Measurements from ENCODE around the gene C6orf132.
"Not testable (repeated sequence)": the region's sequence is repeated elsewhere in the genome, so short reads cannot be mapped to it uniquely, and the experiment has no call there.

Gene C6orf132

DNA sequence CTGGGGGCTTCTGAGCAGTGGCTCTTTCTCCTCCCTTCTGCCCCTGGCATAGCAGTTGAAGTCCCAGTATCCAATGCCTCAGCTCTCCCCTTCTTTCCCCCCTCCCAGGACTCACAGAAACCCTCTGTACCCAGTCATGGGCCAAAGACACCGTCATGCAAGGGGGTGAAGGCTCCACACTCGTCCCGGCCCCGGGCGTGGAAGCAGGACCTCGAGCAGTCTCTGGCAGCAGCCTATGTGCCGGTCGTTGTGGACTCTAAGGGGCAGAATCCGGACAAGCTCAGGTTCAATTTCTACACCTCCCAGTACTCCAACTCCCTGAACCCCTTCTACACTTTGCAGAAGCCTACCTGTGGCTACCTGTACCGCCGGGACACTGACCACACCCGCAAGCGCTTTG is 20.4 kb upstream of the C6orf132 start:
- no peak for DNase-seq (ENCODE audit: low read depth in 1 of 2, low spot score in 1 of 2)

DNA sequence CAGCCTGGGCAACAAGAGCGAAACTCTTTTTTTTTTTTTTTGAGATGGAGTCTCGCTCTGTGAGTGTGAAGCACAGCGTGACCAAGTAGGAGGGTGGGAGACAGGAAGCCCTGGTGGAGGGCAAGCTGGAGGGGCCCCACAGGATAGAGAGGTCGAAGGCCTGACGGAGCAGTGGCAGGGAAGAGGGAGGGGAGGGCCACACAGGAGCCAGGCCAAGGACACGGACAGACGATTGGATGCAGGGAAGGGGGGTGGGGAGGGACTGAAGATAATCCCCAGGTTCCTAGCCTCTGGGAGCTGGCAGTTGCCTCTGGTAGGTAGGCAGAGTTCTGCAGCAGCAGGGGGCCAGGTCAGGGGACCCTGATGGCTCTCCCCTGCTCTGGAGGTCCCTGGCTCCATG is 20.0 kb upstream of the C6orf132 start:
- DNase-seq (ENCODE audit: low read depth in 1 of 2, low spot score in 1 of 2), result no peak

DNA sequence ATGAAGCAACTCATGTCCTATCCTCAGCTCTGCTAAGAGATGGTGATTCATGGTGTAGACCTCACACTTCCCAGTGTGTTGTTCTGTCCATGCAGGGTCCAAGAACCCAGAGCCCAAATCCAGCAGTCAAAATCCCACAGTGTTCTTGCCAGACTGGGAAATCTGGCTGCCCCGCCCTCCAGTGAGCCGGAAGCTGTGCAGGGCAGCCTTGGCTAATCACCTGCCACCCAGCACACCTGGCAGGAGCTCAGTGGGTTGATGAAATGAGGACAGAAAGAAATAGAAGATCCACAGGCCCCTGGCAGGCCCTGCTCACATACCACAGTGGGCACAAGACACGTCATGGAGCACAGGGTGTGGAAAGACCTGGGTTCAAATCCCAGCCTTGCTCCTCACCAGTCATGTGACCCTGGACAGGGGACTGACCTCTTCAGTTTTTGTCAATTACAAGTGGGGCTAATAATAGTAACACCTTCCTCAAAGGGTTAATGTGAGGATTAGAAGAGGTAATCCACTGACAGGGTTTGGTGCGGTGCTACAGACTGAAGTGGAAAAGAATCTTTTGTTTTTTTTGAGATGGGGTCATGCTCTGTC is 17.1 kb upstream of the C6orf132 start:
- DNase-seq (ENCODE audit: low read depth in 1 of 2, low spot score in 1 of 2), result no peak

DNA sequence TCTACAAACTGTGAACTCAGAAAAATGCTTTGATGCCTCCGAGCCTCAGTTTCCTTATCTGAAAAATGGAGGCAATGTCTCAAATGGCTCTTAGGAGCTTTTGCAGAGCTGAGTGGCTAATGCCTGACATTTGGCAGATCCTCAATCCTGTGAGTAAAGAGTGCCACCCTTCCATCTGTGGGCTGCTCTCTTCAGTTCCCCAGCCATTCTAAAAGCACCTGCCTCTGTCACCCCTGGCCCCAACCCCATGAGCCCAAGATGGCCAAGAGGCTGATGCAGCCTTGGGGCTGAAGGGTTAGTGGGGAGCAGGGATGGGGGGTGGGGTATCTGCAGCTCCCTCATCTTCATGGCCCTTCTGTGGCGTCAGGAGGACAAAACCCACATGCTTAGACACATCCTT is 16.2 kb upstream of the C6orf132 start:
- DNase-seq (ENCODE audit: low read depth in 1 of 2, low spot score in 1 of 2), result no peak

DNA sequence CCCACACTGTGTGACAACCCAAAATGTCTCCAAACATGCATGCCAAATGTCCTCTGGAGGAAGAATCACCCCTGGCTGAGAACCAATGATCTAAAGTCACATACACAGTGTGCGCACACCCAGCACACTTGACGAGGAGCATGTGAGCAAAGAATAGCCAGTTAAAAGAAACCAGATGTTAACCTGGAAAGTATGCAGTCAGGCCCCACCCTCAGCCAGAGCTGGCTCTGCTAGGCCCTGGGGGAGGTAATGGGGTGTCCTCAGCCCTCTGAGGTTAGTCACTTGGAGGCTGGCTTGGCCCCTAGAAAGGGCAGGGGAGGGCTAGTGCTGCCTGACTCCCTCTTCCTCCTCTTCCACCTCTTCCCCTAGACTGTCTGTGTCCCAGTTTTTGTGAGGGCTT is 15.6 kb upstream of the C6orf132 start:
- no peak for DNase-seq (ENCODE audit: low read depth in 1 of 2, low spot score in 1 of 2)

DNA sequence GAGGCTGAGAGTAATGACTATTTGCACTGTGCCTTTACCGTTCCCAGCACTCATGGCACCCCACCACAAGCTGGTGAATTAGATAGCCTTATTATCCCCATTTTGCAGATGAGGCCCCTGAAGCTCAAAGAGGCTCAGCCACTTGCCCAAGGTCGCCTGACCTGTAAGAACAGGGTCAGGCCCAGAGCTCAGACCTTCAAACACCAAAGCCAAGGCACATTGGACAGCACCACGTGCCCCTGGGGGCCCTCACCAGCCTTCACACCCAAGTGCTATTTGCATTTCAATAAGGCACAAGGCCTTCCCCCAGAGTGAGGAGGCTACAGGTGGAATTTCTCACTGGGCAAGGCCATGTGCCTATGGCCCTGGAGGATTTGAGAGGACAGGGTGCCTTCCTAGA is 14.2 kb upstream of the C6orf132 start:
- no peak for DNase-seq (ENCODE audit: low read depth in 1 of 2, low spot score in 1 of 2)

DNA sequence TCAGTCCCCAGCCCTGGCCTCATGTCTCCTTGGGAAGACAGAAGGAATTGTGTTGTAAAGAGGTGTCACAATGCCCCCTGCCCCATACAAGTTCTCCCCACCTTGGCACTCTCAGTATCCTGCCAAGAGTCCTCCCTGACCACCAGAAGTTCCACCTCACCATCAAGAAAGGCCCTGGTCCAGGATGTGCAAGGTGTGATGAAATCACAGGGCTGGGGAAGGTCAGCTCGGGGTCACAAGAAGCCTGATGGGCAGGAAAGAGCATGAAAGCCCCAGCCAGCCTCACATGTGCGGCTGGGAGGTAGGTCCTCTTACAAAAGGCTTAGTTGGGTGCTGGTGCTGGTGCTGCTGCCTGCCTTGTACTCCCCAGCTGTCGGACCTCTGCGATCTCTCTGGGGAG is 12.9 kb upstream of the C6orf132 start:
- DNase-seq (ENCODE audit: low read depth in 1 of 2, low spot score in 1 of 2), result no peak

DNA sequence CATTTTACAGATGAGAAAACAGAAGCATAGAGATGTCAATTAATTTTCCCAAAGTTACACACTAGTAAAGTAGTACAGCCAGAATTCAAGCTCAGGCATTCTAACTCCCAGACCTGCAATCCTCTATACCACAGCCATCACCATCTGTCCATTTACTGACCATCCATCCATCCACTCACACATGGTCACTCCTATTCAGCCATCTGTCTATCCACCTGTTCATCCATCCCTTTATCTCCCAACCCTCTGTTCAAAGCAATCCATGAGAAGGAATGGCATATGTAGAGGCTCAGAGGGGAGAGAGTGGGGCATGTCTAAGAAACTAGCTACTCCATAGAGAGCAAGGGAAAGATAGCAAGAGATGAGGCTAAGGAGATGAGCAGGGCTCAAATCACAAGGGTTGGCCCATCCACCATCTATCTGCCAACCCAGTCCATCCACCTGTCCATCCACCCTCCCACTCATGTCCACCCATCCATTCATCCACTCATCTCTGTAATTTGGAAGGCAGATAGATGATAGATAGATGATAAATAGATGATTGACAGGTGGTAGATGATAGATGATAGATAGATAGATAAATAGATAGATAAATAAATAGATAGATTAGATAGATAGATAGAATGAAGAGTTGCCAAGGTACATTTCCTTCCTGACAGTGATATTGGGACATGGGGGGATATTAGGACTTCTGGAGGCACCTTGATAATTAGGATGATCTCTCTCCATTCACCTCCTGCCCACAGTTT is 12.2 kb upstream of the C6orf132 start:
- DNase-seq (ENCODE audit: low read depth in 1 of 2, low spot score in 1 of 2), result no peak

DNA sequence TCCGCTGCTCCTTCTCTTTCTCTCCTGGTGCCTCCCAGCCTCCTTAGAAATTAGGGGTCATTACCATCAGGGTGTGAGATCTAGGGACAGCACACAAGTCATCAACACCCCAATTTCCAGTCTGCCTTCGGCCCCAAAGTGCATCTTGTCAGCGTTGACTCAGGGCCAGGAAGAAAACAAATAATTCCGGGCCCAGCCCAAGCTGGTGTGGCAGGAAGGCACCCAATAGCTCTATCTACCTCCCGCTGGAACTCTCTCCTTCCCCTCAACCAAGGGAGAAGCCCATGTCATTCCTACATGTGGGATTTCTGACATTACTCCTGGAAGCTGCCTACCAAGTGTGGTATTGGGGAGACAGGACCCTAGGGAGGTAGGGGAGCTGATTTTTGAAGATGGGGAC is 11.5 kb upstream of the C6orf132 start:
- no peak for DNase-seq (ENCODE audit: low read depth in 1 of 2, low spot score in 1 of 2)

DNA sequence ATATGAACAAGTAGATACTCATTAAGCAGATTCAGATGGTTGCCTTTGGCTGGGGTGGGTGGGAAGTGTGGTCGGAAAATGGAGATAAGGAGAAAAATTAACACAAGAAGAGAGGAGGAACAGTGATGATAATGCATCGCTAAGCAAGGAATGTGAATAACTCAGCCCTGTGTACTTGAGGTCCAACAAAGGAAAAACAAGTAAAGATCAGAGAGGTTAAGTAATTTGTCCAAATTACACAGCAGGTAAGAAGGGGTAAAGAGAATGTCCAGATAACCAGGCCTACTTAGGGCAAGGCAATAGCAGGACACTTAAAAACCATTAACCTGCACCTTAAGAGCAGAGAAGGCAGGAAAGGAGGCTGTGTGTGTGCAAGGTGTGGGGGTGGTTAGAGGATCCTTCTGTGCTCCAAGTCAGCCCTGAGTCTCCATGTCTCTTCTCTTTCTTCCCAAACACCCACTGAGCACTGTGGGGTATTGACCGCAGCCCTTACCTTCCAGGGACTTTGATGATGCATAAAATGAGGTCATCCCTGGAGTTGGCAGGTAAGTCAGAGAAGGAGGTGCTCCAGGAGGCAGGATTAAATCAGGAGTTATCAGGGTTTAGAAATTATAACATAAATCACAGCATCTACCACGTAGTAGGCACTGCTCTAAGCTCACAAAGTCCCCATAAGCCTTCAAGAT is 10.3 kb upstream of the C6orf132 start:
- not testable (repeated sequence) for DNase-seq (ENCODE audit: low read depth in 1 of 2, low spot score in 1 of 2)

DNA sequence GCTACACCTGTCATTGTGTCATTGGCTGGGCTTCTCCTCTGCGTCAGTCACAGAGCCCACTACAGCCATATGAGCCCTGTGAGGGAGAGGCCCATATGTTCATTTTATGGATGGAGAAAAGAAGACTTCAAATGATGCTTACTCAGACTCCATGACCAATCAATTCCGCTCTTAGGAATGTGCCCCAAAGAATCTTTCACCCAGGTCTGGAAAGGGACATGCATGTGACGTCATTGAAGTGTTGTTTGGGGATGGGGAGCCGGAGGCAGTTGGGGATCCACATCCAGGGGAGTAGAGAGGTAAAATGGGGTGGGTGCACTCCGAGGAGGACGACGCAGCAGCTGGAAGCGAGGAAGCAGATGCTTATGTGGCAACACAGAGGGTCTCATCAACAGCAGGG is 9.6 kb upstream of the C6orf132 start:
- DNase-seq (ENCODE audit: low read depth in 1 of 2, low spot score in 1 of 2), result no peak

DNA sequence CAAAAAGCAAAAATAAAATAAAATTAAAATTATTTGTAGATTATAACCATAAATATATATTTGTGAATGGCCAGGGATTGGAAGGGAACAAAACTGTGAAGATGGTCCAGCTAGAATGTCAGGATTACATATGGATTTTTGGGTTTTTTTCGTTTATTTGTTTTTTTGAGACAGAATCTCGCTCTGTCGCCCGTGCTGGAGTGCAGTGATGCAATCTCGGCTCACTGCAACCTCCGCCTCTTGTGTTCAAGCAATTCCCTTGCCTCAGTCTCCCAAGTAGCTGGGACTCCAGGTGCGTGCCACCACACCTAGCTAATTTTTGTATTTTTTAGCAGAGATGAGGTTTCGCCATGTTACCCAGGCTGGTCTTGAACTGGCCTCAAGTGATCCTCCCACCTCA is 7.8 kb upstream of the C6orf132 start:
- DNase-seq (ENCODE audit: low read depth in 1 of 2, low spot score in 1 of 2), result no peak

DNA sequence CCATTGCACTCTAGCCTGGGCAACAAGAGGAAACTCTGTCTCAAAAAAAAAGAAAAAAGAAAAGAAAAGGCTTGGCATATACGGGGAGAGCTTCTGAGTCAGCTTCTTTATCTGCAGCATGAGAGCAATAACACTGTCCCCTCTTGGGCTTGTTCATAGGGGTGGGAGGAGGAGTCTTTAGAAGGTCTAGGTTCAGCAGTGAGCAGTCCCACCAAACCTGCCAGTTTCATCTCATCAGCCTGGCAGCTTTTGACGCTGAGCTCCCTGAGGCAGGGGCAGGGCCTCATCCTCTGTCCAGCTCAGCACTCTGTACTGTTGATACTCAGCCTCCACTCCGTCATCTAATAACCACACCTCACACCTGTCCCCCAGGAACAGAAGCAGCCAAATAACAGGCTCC is 5.6 kb upstream of the C6orf132 start:
- DNase-seq (ENCODE audit: low read depth in 1 of 2, low spot score in 1 of 2), result no peak

DNA sequence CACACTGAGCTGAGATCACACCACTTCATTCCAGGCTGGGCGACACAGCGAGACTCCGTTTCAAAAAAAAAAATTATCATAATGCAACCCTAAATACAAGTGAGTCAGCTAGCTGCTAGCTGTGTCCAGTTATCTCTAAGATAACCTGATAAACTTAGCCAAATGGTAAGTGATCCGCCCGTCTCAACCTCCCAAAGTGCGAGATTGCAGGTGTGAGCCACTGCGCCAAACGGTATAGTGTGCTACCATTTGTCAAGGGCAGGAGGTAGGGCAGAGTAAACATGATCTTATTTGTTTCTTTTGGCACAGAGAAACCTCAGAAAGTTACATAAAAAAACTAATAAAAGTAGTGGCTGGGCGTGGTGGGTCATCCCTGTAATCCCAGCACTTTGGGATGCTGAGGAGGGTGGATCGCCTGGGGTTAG is 4.7 kb upstream of the C6orf132 start:
- no peak for DNase-seq (ENCODE audit: low read depth in 1 of 2, low spot score in 1 of 2)

DNA sequence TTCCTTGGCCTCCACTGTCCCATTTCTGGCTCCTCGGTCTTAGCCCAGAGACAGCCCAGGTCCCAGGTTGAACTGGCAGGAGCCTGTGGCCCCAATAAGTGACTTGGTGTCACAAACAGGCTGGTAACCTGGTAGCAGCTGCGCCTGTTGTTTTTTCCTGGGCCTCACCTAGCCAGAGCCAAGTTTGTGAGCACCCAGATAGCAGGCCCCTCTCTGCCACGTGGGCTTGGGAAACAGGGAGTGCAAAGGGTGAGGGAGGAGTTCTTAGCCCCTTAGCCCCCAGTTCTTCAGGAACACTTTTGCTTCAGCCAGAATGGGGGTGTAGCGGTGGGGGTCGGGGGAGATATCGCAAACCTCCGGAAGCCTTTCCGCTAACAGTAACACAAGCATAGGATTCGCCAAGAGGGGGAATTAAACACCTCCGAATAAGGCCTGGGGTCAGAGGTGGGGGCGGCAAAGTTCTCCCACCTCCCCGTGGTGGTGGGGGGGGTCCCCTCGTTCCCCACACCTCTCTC is 760 bp downstream of the C6orf132 start:
- DNase-seq (ENCODE audit: low read depth in 1 of 2, low spot score in 1 of 2), result no peak

DNA sequence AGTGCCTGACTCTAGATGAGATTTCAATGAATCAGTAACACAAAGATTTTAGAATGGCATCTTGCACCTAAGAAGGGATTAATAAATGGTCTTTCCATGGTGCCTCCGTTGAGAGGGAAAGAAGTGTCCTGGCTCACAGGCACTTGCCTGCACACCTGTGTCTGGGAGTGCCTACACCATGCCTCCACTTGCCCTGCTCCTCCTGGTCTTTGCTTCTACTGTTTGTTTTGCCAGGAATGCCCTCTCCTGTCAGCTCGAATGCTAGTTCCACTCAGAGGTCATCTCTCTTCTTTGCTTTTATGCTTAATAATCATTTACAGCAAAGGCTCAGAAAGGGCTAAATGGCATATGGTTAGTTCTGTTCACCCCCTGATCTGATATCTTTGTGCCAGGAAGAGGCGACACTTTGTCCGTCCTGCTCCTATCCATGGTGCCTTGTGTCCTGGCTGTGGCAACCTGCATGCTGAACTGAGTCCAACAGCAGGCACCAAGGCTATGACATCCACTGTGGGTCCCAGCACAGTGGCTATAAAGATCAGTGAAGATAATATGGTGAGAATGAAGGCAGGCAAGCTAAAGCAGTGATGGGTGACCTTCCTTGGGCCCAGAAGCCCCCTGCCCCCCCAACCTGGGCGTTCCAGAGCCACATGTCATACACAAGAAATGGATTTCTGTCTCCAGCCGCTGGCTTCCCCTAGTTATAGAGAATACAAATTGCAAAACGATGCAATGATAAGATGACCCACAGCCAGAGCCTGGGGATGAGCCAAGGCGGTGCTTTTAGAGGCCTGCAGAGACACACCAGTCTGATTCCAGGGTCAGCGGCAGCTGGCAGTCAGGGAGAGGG is 1.4 kb downstream of the C6orf132 start:
- no peak for DNase-seq (ENCODE audit: low read depth in 1 of 2, low spot score in 1 of 2)

DNA sequence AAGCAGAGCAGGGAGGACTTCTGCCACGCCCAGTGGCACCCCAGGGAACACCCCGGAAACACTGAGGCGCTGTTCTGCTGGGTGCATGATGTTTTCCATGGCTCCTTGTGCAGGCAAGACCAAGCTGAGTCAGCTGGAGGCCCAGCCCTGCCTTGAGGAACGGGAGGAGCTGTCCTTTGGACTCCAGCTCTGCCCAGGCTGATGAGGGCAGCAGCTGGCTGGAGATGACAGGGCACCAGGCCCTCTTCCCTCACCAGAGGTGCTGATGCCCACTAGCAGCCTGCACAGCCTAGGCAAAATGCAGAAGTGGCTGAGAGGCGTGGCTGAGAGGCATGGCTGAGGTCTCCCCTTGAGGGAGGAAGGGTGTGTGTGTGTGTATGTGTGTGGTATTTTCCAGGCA is 2.4 kb downstream of the C6orf132 start:
- no peak for DNase-seq (ENCODE audit: low read depth in 1 of 2, low spot score in 1 of 2)

DNA sequence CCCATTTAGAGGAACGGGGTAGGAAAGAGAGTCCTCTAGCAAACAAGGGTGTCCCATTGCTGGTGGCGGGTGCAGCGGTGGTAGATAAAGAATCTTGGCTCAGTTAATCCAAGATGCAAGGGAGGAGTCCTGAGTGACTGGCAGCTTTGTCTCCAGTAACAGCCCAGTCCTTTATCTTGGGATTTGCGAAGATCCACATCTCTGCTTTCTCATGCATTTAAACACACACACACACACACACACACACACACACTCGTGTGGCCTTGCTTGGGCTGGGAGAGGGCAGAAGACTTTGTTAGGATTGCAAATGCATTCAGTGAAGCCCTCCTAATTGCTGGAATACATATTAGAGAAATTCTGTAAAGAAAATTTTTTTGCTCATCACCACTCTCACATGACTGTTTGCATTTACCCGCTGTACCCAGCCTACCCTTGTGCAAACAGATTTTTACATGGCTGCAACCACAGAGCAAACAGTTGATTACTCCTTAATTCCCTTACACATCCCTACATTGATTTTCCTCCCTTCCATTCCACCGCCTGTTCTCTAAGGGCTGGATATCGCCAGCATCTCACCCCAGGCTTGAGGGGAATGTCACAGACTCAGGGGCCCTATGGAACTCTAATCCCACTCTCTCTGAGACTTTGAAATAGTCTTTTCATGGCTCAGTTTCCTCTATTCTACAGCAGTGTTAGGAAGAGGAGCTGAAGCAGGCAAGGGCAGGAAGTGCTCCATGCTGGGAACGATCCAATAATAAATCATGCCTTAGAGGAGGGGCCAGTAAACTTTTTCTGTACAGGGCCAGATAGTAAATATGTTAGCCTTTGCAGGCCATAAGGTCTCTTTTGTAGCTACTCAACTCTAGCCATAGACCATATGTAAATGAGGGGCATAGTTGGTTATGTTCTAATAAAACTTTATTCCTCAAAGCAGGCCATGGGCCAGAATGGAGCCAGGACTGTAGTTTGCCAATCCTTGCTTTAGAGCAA is 3.5 kb downstream of the C6orf132 start:
- DNase-seq (ENCODE audit: low read depth in 1 of 2, low spot score in 1 of 2), result no peak

DNA sequence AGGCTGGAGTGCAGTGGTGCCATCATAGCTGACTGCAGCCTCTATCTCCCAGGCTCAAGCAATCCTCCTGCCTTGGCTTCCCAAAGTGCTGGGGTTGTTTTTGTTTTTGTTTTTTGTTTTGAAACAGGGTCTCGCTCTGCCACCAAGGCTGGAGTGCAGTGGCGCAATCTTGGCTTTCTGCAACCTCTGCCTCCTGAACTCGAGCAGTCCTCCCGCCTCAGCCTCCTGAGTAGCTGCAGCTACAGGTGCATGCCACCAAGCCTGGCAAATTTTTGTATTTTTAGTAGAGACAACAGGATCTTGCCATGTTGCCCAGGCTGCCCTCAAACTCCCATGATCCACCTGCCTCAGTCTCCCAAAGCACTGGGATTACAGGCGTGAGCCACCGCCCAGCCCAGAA is 4.2 kb downstream of the C6orf132 start:
- DNase-seq (ENCODE audit: low read depth in 1 of 2, low spot score in 1 of 2), result no peak

DNA sequence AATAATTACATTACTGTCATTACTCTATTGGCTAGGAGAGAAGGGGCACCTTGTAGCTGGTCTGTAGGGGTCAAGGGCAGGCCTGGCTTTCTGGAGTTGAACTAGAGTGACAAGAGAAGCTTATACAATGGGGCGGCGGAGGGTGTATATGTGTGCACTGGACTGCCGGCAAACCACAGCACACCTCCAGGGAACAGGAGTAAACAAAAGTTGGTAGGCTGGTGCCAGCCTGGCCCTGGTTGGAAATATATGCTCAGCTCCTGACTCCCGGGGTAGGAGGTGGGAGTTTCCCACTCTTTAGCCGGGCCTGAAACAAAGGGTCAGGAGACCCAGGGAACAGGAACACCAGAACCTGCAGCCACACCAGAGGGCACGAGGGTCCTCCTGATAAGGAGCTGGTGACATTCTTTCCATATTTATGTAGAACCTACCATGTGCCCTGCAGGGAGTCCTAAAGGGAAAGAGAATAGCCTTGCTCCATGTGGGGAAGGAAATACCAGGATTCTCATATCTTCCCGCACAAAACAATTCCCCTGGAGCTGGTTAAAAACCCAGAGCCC is 5.1 kb downstream of the C6orf132 start:
- DNase-seq (ENCODE audit: low read depth in 1 of 2, low spot score in 1 of 2), result no peak
